SK-N-SH (cell line): ENCODE measurements around the gene RAP1GAP. TPM values are rescaled to one million over a fixed set of nuclear protein-coding genes. Genes with fewer than 3 reads are reported as not detected.

Experiments used
- CTCF ChIA-PET: fragments of 300-600, 350-600 bp; formaldehyde crosslinking; extraction: SDS; loops from one replicate; lab custom pipeline; 2021; lab: Yijun Ruan, JAX
- POLR2A ChIA-PET: fragments of 350-600 bp; sonication (Branson Sonifier 250); formaldehyde crosslinking; extraction: SDS; loops from one replicate; lab custom pipeline; 2020; ENCODE audit warnings: antibody characterized with exemption, inconsistent platforms; lab: Yijun Ruan, JAX
- DNase-seq: peaks from one replicate; pipeline ENCODE4 v3.0.0; 2012
- H2AFZ ChIP-seq: fragments of 200-600 bp; sonication (generic); 2 replicates; pipeline ENCODE4 v1.8.1; 2016; ENCODE audit warnings: antibody characterized with exemption, mild to moderate bottlenecking, low read depth
- H3F3A ChIP-seq: fragments of 200-600 bp; sonication (generic); replicated peaks from 2 replicates; pipeline ENCODE3; 2016; ENCODE audit warnings: antibody characterized with exemption, mild to moderate bottlenecking; ENCODE audit not compliant: insufficient read depth
- H3K27ac ChIP-seq, 2 experiments: fragments of 200-500 bp in 1 of 2; fragments of 200-600 bp in 1 of 2; sonication (Bioruptor generic) in 1 of 2; sonication (generic), shearing (Covaris generic) in 1 of 2; 2 replicates each; pipeline versions ENCODE4 v1.5.1 to v1.6.1; 2014 to 2016; ENCODE audit warnings: low read depth in 2 of 2, inconsistent platforms in 1 of 2, low read length in 1 of 2, mild to moderate bottlenecking in 1 of 2, mixed read lengths in 1 of 2
- H3K27me3 ChIP-seq: fragments of 200-600 bp; sonication (generic), shearing (Covaris generic); 2 replicates; pipeline ENCODE4 v1.6.1; 2016; ENCODE audit warnings: mixed run types; ENCODE audit not compliant: insufficient read depth
- H3K36me3 ChIP-seq, 2 experiments: fragments of 200-500 bp in 1 of 2; fragments of 200-600 bp in 1 of 2; sonication (Bioruptor generic) in 1 of 2; sonication (generic) in 1 of 2; replicated peaks in 1 of 2; 2 replicates each; pipeline versions ENCODE3 to v1.5.1; 2014 to 2016; ENCODE audit warnings: low read length in 1 of 2, mild to moderate bottlenecking in 1 of 2; ENCODE audit not compliant: insufficient read depth in 2 of 2, control insufficient read depth in 1 of 2
- H3K4me1 ChIP-seq, 2 experiments: fragments of 200-500 bp in 1 of 2; fragments of 200-600 bp in 1 of 2; sonication (Bioruptor generic) in 1 of 2; sonication (generic), shearing (Covaris generic) in 1 of 2; 2 replicates each; pipeline versions ENCODE4 v1.5.1 to v1.6.1; 2014 to 2016; ENCODE audit warnings: low read depth in 1 of 2, low read length in 1 of 2, mixed run types in 1 of 2; ENCODE audit not compliant: insufficient read depth in 2 of 2, control insufficient read depth in 1 of 2
- H3K4me2 ChIP-seq: fragments of 200-600 bp; sonication (generic), shearing (Covaris generic); 2 replicates; pipeline ENCODE4 v1.6.1; 2017; ENCODE audit warnings: mixed run types
- H3K4me3 ChIP-seq, 2 experiments: fragments of 200-500 bp in 1 of 2; fragments of 200-600 bp in 1 of 2; sonication (Bioruptor generic) in 1 of 2; sonication (generic), shearing (Covaris generic) in 1 of 2; 2 replicates each; pipeline versions ENCODE4 v1.5.1 to v1.8.1; 2014 to 2016; ENCODE audit warnings: low read depth in 2 of 2, inconsistent platforms in 1 of 2, low read length in 1 of 2, mild to moderate bottlenecking in 1 of 2, mixed read lengths in 1 of 2, moderate library complexity in 1 of 2
- H3K79me2 ChIP-seq: fragments of 200-600 bp; sonication (generic); 2 replicates; pipeline ENCODE4 v1.8.1; 2017; ENCODE audit warnings: mild to moderate bottlenecking; ENCODE audit not compliant: insufficient read depth
- H3K9ac ChIP-seq: fragments of 200-600 bp; sonication (generic); 2 replicates; pipeline ENCODE4 v1.6.1; 2017; ENCODE audit warnings: mixed run types
- H3K9me2 ChIP-seq: fragments of 200-600 bp; sonication (generic); 2 replicates; pipeline ENCODE4 v1.6.1; 2017; ENCODE audit warnings: mixed run types
- H3K9me3 ChIP-seq: fragments of 200-600 bp; sonication (generic); 2 replicates; pipeline ENCODE4 v1.6.1; 2017; ENCODE audit warnings: mixed run types, mild to moderate bottlenecking, moderate library complexity
- H4K20me1 ChIP-seq: fragments of 200-600 bp; sonication (generic); 2 replicates; pipeline ENCODE4 v1.6.1; 2017; ENCODE audit warnings: mild to moderate bottlenecking, mixed run types; ENCODE audit not compliant: insufficient read depth
- CHD2 ChIP-seq: fragments of 150-350 bp; IDR thresholded peaks from 2 replicates; pipeline ENCODE4 v1.6.1; 2018; ENCODE audit warnings: low read length; ENCODE audit not compliant: partially characterized antibody
- EP300 ChIP-seq, 2 experiments: IDR thresholded peaks; 2 replicates each; pipeline versions ENCODE4 v1.4.0 to v1.6.1; 2012; ENCODE audit warnings: borderline replicate concordance in 1 of 2, low read depth in 1 of 2, low read length in 1 of 2
- FOXM1 ChIP-seq: IDR thresholded peaks from 2 replicates; pipeline ENCODE4 v1.4.0; 2012; ENCODE audit warnings: low read depth, mild to moderate bottlenecking
- MXI1 ChIP-seq: IDR thresholded peaks from 2 replicates; pipeline ENCODE4 v1.6.1; 2012; ENCODE audit warnings: mild to moderate bottlenecking, low read depth, low read length, improper control_type of control experiment
- NFIC ChIP-seq: IDR thresholded peaks from 2 replicates; pipeline ENCODE4 v1.4.0; 2012; ENCODE audit warnings: borderline replicate concordance
- PBX3 ChIP-seq: IDR thresholded peaks from 2 replicates; pipeline ENCODE4; 2012
- POLR2AphosphoS5 ChIP-seq: IDR thresholded peaks from 2 replicates; pipeline ENCODE4 v1.6.1; 2012; ENCODE audit warnings: low read depth, low read length
- RXRA ChIP-seq: IDR thresholded peaks from 2 replicates; pipeline ENCODE4 v1.4.0; 2012; ENCODE audit warnings: low read depth, mild to moderate bottlenecking, borderline replicate concordance
- TEAD4 ChIP-seq: IDR thresholded peaks from 2 replicates; pipeline ENCODE4 v1.4.0; 2012; ENCODE audit warnings: mild to moderate bottlenecking, borderline replicate concordance; ENCODE audit not compliant: insufficient read depth
- USF2 ChIP-seq: fragments of 150-350 bp; IDR thresholded peaks from 2 replicates; pipeline ENCODE4 v1.6.1; 2017; ENCODE audit warnings: antibody characterized with exemption, low read length, low read depth, borderline replicate concordance
- YY1 ChIP-seq: IDR thresholded peaks from 2 replicates; pipeline ENCODE4 v1.4.0; 2012; ENCODE audit warnings: low read depth, mild to moderate bottlenecking
- WGBS: methylation state at CpG from one replicate; pipeline ENCODE4 v1.1.6; 2017; ENCODE audit warnings: low lambda C conversion rate; 5-methylcytosine and 5-hydroxymethylcytosine counted together
- polyA plus RNA-seq, 3 experiments: library from polyadenylated mRNA; depleted of rRNA; stranded (reverse); fragments of >200 nt; gene quantifications; 2 replicates each; pipeline ENCODE4 v1.2.3, GENCODE V29; 2012

Gene RAP1GAP
- polyA plus RNA-seq, 1 of the 3 experiments (the other 2 are of a cell fraction), result 0.99 TPM

GRCh38 chr1:21651214-21652042 lies 17.7 kb downstream of the RAP1GAP start:
- Histone ChIP-seq H3K79me2 (no peaks in the 10 kb centered on the region), H3K36me3 (no peaks in the 10 kb centered on the region), H3K4me1 (peaks cover 0 to 12% of the 10 kb centered on the region in 2 experiments; a peak in 1 of 4 replicates), H3K4me3 (peak overlapping the region in 1 of 2 experiments; percentile 23; a peak in 2 of 4 replicates)
- POLR2A ChIA-PET, result no interaction called here
- peak; percentile 96 for DNase-seq
- TF ChIP-seq TEAD4, result no peak
- no peak for TF ChIP-seq FOXM1
- TF ChIP-seq MXI1, result peak; percentile 39; the same call in 1 of the 2 replicates
- TF ChIP-seq, all 33 proteins: peak for 1
- Histone ChIP-seq H2AFZ (no peak overlapping the region), H3K9me2 (no peaks in the 10 kb centered on the region), H3K27me3 (peaks cover 10% of the 10 kb centered on the region), H3K27ac (no peak overlapping the region), H3F3A (no peaks in the 10 kb centered on the region), H4K20me1 (no peaks in the 10 kb centered on the region), H3K9ac (no peak overlapping the region), H3K4me2 (peak overlapping the region; percentile 44; the same call in 1 of the 2 replicates), H3K9me3 (no peaks in the 10 kb centered on the region)
- WGBS, result 18% methylated on average over 8 of the region's 80 CpGs
- CTCF ChIA-PET, result interaction anchor here (1.0 to 1.3 kb wide), 3 partner anchors 13 to 140 kb away, joined by 3 read pairs; no protein-coding TSS in a partner anchor

- H3K36me3 ChIP-seq, result no peaks in the 10 kb centered on the region
- TF ChIP-seq POLR2AphosphoS5 (no peak), USF2 (no peak), PBX3 (no peak), NFIC (no peak), EP300 (IDR thresholded peaks at IDR 0.05; ENCODE audit: borderline replicate concordance in 1 of 2, low read depth in 1 of 2, low read length in 1 of 2) (no peak), CHD2 (no peak), YY1 (no peak), RXRA (no peak)
- no peaks in the 10 kb centered on the region for H3F3A ChIP-seq
- no peaks in the 10 kb centered on the region for H3K9me3 ChIP-seq
- H3K79me2 ChIP-seq, result no peaks in the 10 kb centered on the region
- no peak overlapping the region for H3K4me2 ChIP-seq
- H2AFZ ChIP-seq, result no peak overlapping the region
- H3K9ac ChIP-seq, result no peak overlapping the region
- H3K4me3 ChIP-seq, result no peak overlapping the region
- no peak for DNase-seq
- peaks cover 0 to 11% of the 10 kb centered on the region in 2 experiments; a peak in 1 of 4 replicates for H3K4me1 ChIP-seq
- H3K27ac ChIP-seq, result no peak overlapping the region
- ChIA-PET CTCF (interaction anchor here (1.4 to 2.7 kb wide), 2 partner anchors 9 to 280 kb away, joined by 3 to 18 read pairs; no protein-coding TSS in a partner anchor), POLR2A (no interaction called here)
- 70% methylated on average over 4 of the region's 9 CpGs for WGBS
- no peaks in the 10 kb centered on the region for H3K9me2 ChIP-seq
- peaks cover 10% of the 10 kb centered on the region for H3K27me3 ChIP-seq
- no peaks in the 10 kb centered on the region for H4K20me1 ChIP-seq
Measured at GRCh38 chr1:21650400-21650799, 18.8 kb downstream of the RAP1GAP start.
